ENCODE measurements around the gene PMFBP1. TPM values are rescaled to one million over a fixed set of nuclear protein-coding genes. Genes with fewer than 3 reads are reported as not detected.

PMFBP1 gene
- polyA plus RNA-seq, 1 donor (not counting 4 experiments of a cell fraction or from before 2014, with no cell fraction given) = 0.92 TPM

GRCh38 chr16:72101195-72101594 lies 70.8 kb downstream of the PMFBP1 start:
- no peak for FAIRE-seq
- no peak overlapping the region for H2AFZ ChIP-seq (ENCODE audit: control insufficient read depth, low read length)
- dilution Hi-C loops (cut with MboI; ENCODE audit: extremely low pct_ligation_motif_present, low sequenced_read_pairs) = no loop called here
- H3K79me2 ChIP-seq (ENCODE audit: control insufficient read depth, insufficient read depth, low read length) = peaks cover 10% of the 10 kb centered on the region
- no peaks in the 10 kb centered on the region for H3K9me1 ChIP-seq (ENCODE audit: control insufficient read depth, extremely low read depth, insufficient read depth, low read length)
- H3K9me3 ChIP-seq (ENCODE audit: control insufficient read depth, low read depth, low read length) = no peaks in the 10 kb centered on the region
- H3K27me3 ChIP-seq (ENCODE audit: control insufficient read depth, extremely low read depth, insufficient read depth, low read length) = no peaks in the 10 kb centered on the region
- H3K4me2 ChIP-seq (ENCODE audit: control insufficient read depth, extremely low read depth, insufficient read depth, low read depth, low read length) = no peak overlapping the region
- DNase-seq (ENCODE audit: low read depth, low spot score) = no peak
- H3K9ac ChIP-seq (ENCODE audit: control insufficient read depth, extremely low read depth, insufficient read depth, low read length) = no peak overlapping the region
- H3K4me1 ChIP-seq (ENCODE audit: control insufficient read depth, extremely low read depth, insufficient read depth, low read length) = no peaks in the 10 kb centered on the region
- H3K36me3 ChIP-seq (ENCODE audit: control insufficient read depth in 2 of 2, extremely low read depth in 1 of 2, insufficient read depth in 2 of 2, low read length in 2 of 2) = peaks cover 69 to 72% of the 10 kb centered on the region in 2 experiments
- H3K4me3 ChIP-seq (ENCODE audit: control insufficient read depth in 2 of 3, extremely low read depth in 1 of 3, insufficient read depth in 2 of 3, low read depth in 1 of 3, low read length in 3 of 3) = no peak overlapping the region
- no peak for TF ChIP-seq CTCF (optimal IDR thresholded peaks at IDR 0.05 in 1 of 3, IDR thresholded peaks at IDR 0.05 in 1 of 3, conservative IDR thresholded peaks at IDR 0.05 in 1 of 3; ENCODE audit: extremely low read depth in 1 of 3, insufficient read depth in 2 of 3, low read length in 3 of 3)
- no peak for TF ChIP-seq EZH2 (IDR thresholded peaks at IDR 0.05; ENCODE audit: low read length)
- H4K20me1 ChIP-seq (ENCODE audit: control insufficient read depth, extremely low read depth, insufficient read depth, low read length) = peaks cover 2% of the 10 kb centered on the region
- no peak overlapping the region for H3K27ac ChIP-seq (ENCODE audit: control insufficient read depth, insufficient read depth, low read length)

GRCh38 chr16:72099377-72099818 lies 72.6 kb downstream of the PMFBP1 start:
- Histone ChIP-seq H3K79me2 (ENCODE audit: control insufficient read depth, insufficient read depth, low read length) (peaks cover 28% of the 10 kb centered on the region), H3K9me1 (ENCODE audit: control insufficient read depth, extremely low read depth, insufficient read depth, low read length) (no peaks in the 10 kb centered on the region), H2AFZ (ENCODE audit: control insufficient read depth, low read length) (no peak overlapping the region), H3K9me3 (ENCODE audit: control insufficient read depth, low read depth, low read length) (no peaks in the 10 kb centered on the region), H4K20me1 (ENCODE audit: control insufficient read depth, extremely low read depth, insufficient read depth, low read length) (peaks cover 5% of the 10 kb centered on the region), H3K27me3 (ENCODE audit: control insufficient read depth, extremely low read depth, insufficient read depth, low read length) (no peaks in the 10 kb centered on the region), H3K27ac (ENCODE audit: control insufficient read depth, insufficient read depth, low read length) (no peak overlapping the region), H3K4me1 (ENCODE audit: control insufficient read depth, extremely low read depth, insufficient read depth, low read length) (peaks cover 9% of the 10 kb centered on the region), H3K9ac (ENCODE audit: control insufficient read depth, extremely low read depth, insufficient read depth, low read length) (no peak overlapping the region), H3K36me3 (ENCODE audit: control insufficient read depth in 2 of 2, extremely low read depth in 1 of 2, insufficient read depth in 2 of 2, low read length in 2 of 2) (peaks cover 57 to 63% of the 10 kb centered on the region in 2 experiments), H3K4me2 (ENCODE audit: control insufficient read depth, extremely low read depth, insufficient read depth, low read depth, low read length) (no peak overlapping the region), H3K4me3 (ENCODE audit: control insufficient read depth in 2 of 3, extremely low read depth in 1 of 3, insufficient read depth in 2 of 3, low read depth in 1 of 3, low read length in 3 of 3) (no peak overlapping the region)
- no peak for DNase-seq (ENCODE audit: low read depth, low spot score)
- dilution Hi-C loops (cut with MboI; ENCODE audit: extremely low pct_ligation_motif_present, low sequenced_read_pairs) = no loop called here
- FAIRE-seq = no peak
- TF ChIP-seq EZH2 (IDR thresholded peaks at IDR 0.05; ENCODE audit: low read length) (no peak), CTCF (optimal IDR thresholded peaks at IDR 0.05 in 1 of 3, IDR thresholded peaks at IDR 0.05 in 1 of 3, conservative IDR thresholded peaks at IDR 0.05 in 1 of 3; ENCODE audit: extremely low read depth in 1 of 3, insufficient read depth in 2 of 3, low read length in 3 of 3) (peak; percentile 52 to 81 (median 72))

Data from keratinocyte (primary cell).